SK-N-SH (cell line): Measurements from ENCODE around the gene RAB6B. TPM values are rescaled to one million over a fixed set of nuclear protein-coding genes. Genes with fewer than 3 reads are reported as not detected.

Experiments
- CTCF ChIA-PET: fragments of 300-600, 350-600 bp; formaldehyde crosslinking; extraction: SDS; loops from one replicate; lab custom pipeline; 2021; lab: Yijun Ruan, JAX
- POLR2A ChIA-PET: fragments of 350-600 bp; sonication (Branson Sonifier 250); formaldehyde crosslinking; extraction: SDS; loops from one replicate; lab custom pipeline; 2020; ENCODE audit warnings: antibody characterized with exemption, inconsistent platforms; lab: Yijun Ruan, JAX
- DNase-seq: peaks from one replicate; pipeline ENCODE4 v3.0.0; 2012
- H2AFZ ChIP-seq: fragments of 200-600 bp; sonication (generic); 2 replicates; pipeline ENCODE4 v1.8.1; 2016; ENCODE audit warnings: antibody characterized with exemption, mild to moderate bottlenecking, low read depth
- H3F3A ChIP-seq: fragments of 200-600 bp; sonication (generic); replicated peaks from 2 replicates; pipeline ENCODE3; 2016; ENCODE audit warnings: antibody characterized with exemption, mild to moderate bottlenecking; ENCODE audit not compliant: insufficient read depth
- H3K27ac ChIP-seq, 2 experiments: fragments of 200-500 bp in 1 of 2; fragments of 200-600 bp in 1 of 2; sonication (Bioruptor generic) in 1 of 2; sonication (generic), shearing (Covaris generic) in 1 of 2; 2 replicates each; pipeline versions ENCODE4 v1.5.1 to v1.6.1; 2014 to 2016; ENCODE audit warnings: low read depth in 2 of 2, inconsistent platforms in 1 of 2, low read length in 1 of 2, mild to moderate bottlenecking in 1 of 2, mixed read lengths in 1 of 2
- H3K27me3 ChIP-seq: fragments of 200-600 bp; sonication (generic), shearing (Covaris generic); 2 replicates; pipeline ENCODE4 v1.6.1; 2016; ENCODE audit warnings: mixed run types; ENCODE audit not compliant: insufficient read depth
- H3K36me3 ChIP-seq, 2 experiments: fragments of 200-500 bp in 1 of 2; fragments of 200-600 bp in 1 of 2; sonication (Bioruptor generic) in 1 of 2; sonication (generic) in 1 of 2; replicated peaks in 1 of 2; 2 replicates each; pipeline versions ENCODE3 to v1.5.1; 2014 to 2016; ENCODE audit warnings: low read length in 1 of 2, mild to moderate bottlenecking in 1 of 2; ENCODE audit not compliant: insufficient read depth in 2 of 2, control insufficient read depth in 1 of 2
- H3K4me1 ChIP-seq, 2 experiments: fragments of 200-500 bp in 1 of 2; fragments of 200-600 bp in 1 of 2; sonication (Bioruptor generic) in 1 of 2; sonication (generic), shearing (Covaris generic) in 1 of 2; 2 replicates each; pipeline versions ENCODE4 v1.5.1 to v1.6.1; 2014 to 2016; ENCODE audit warnings: low read depth in 1 of 2, low read length in 1 of 2, mixed run types in 1 of 2; ENCODE audit not compliant: insufficient read depth in 2 of 2, control insufficient read depth in 1 of 2
- H3K4me2 ChIP-seq: fragments of 200-600 bp; sonication (generic), shearing (Covaris generic); 2 replicates; pipeline ENCODE4 v1.6.1; 2017; ENCODE audit warnings: mixed run types
- H3K4me3 ChIP-seq, 2 experiments: fragments of 200-500 bp in 1 of 2; fragments of 200-600 bp in 1 of 2; sonication (Bioruptor generic) in 1 of 2; sonication (generic), shearing (Covaris generic) in 1 of 2; 2 replicates each; pipeline versions ENCODE4 v1.5.1 to v1.8.1; 2014 to 2016; ENCODE audit warnings: low read depth in 2 of 2, inconsistent platforms in 1 of 2, low read length in 1 of 2, mild to moderate bottlenecking in 1 of 2, mixed read lengths in 1 of 2, moderate library complexity in 1 of 2
- H3K79me2 ChIP-seq: fragments of 200-600 bp; sonication (generic); 2 replicates; pipeline ENCODE4 v1.8.1; 2017; ENCODE audit warnings: mild to moderate bottlenecking; ENCODE audit not compliant: insufficient read depth
- H3K9ac ChIP-seq: fragments of 200-600 bp; sonication (generic); 2 replicates; pipeline ENCODE4 v1.6.1; 2017; ENCODE audit warnings: mixed run types
- H3K9me2 ChIP-seq: fragments of 200-600 bp; sonication (generic); 2 replicates; pipeline ENCODE4 v1.6.1; 2017; ENCODE audit warnings: mixed run types
- H3K9me3 ChIP-seq: fragments of 200-600 bp; sonication (generic); 2 replicates; pipeline ENCODE4 v1.6.1; 2017; ENCODE audit warnings: mixed run types, mild to moderate bottlenecking, moderate library complexity
- H4K20me1 ChIP-seq: fragments of 200-600 bp; sonication (generic); 2 replicates; pipeline ENCODE4 v1.6.1; 2017; ENCODE audit warnings: mild to moderate bottlenecking, mixed run types; ENCODE audit not compliant: insufficient read depth
- EP300 ChIP-seq, 2 experiments: IDR thresholded peaks; 2 replicates each; pipeline versions ENCODE4 v1.4.0 to v1.6.1; 2012; ENCODE audit warnings: borderline replicate concordance in 1 of 2, low read depth in 1 of 2, low read length in 1 of 2
- FOXJ3 ChIP-seq: sonication (generic); formaldehyde crosslinking; IDR thresholded peaks from 2 replicates; pipeline ENCODE4 v1.5.1; 2020; ENCODE audit warnings: mild to moderate bottlenecking, missing genetic modification reagents
- RAD21 ChIP-seq: IDR thresholded peaks from 2 replicates; pipeline ENCODE4 v1.6.1; 2012; ENCODE audit warnings: mild to moderate bottlenecking, low read length
- RXRA ChIP-seq: IDR thresholded peaks from 2 replicates; pipeline ENCODE4 v1.4.0; 2012; ENCODE audit warnings: low read depth, mild to moderate bottlenecking, borderline replicate concordance
- SIN3A ChIP-seq: IDR thresholded peaks from 2 replicates; pipeline ENCODE4 v1.6.1; 2012; ENCODE audit warnings: low read depth, mild to moderate bottlenecking, low read length, moderate library complexity, borderline replicate concordance
- TCF12 ChIP-seq: IDR thresholded peaks from 2 replicates; pipeline ENCODE4 v1.4.0; 2012
- TEAD4 ChIP-seq: IDR thresholded peaks from 2 replicates; pipeline ENCODE4 v1.4.0; 2012; ENCODE audit warnings: mild to moderate bottlenecking, borderline replicate concordance; ENCODE audit not compliant: insufficient read depth
- WGBS: methylation state at CpG from one replicate; pipeline ENCODE4 v1.1.6; 2017; ENCODE audit warnings: low lambda C conversion rate; 5-methylcytosine and 5-hydroxymethylcytosine counted together
- polyA plus RNA-seq, 3 experiments: library from polyadenylated mRNA; depleted of rRNA; stranded (reverse); fragments of >200 nt; gene quantifications; 2 replicates each; pipeline ENCODE4 v1.2.3, GENCODE V29; 2012
- TF ChIP-seq, protein P1 (sequence below): fragments of 150-350 bp; IDR thresholded peaks from 2 replicates; pipeline ENCODE4 v1.6.1; 2017; ENCODE audit warnings: antibody characterized with exemption, low read length, low read depth, borderline replicate concordance
- TF ChIP-seq, protein P2 (sequence below): IDR thresholded peaks from 2 replicates; pipeline ENCODE4 v1.4.0; 2012; ENCODE audit warnings: low read depth, borderline replicate concordance

Gene RAB6B
- polyA plus RNA-seq, 1 of the 3 experiments (the other 2 are of a cell fraction), result 9.3 TPM

DNA sequence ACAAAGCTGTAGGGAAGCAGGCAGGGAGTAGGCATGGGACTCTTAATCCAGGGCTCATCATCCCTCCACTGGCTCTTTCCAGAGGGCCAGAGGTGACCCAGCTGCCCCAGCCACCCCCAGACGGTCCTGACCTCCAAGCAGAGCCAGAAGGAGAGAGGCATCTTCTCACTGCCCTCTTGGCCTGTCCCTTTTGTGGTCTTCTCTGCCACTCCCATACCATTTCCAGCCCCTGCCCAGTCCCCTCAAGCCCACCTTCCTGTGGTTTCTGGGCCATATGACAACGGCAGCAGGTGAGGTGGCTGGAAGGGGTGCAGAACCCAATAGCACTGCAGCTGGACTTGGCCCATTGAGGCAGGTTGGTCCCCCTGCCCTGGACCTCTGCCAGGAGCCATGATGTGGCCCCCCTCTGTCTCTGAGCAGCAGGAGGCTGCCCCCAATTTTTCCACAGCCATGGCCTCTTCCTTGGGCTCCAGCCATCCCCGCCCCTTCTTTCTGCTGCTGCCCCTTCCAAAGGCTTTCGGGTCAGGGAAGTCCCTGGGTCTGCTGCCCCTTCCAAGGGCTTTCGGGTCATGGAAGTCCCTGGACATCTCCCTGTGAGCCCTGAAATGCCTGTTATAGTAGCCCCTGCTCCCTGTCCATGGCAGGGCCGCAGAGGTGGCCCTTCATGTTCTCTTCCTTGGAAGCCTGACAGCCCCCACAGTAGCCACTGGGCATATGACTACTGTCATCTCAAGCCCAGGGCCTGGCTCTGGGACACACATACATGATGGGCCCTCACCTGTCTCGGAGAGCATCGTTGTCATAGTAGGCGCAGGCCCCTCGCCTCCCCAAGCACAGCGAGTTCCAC, 39.5 kb upstream of the RAB6B start:
- H3K4me3 ChIP-seq, result no peak overlapping the region
- H3K27ac ChIP-seq, result no peak overlapping the region
- H3K9ac ChIP-seq, result no peak overlapping the region
- no peaks in the 10 kb centered on the region for H3K36me3 ChIP-seq
- no peaks in the 10 kb centered on the region for H3K9me3 ChIP-seq
- no peaks in the 10 kb centered on the region for H3F3A ChIP-seq
- 85% methylated on average over 10 of the region's 11 CpGs for WGBS
- H3K4me1 ChIP-seq, result peaks cover 0 to 2% of the 10 kb centered on the region in 2 experiments; a peak in 1 of 4 replicates
- ChIA-PET CTCF (interaction anchor here (0.7 to 3.2 kb wide), 2 partner anchors 117 to 277 kb away, joined by 3 to 17 read pairs; no protein-coding TSS in a partner anchor), POLR2A (no interaction called here)
- H3K79me2 ChIP-seq, result no peaks in the 10 kb centered on the region
- no peak overlapping the region for H2AFZ ChIP-seq
- H4K20me1 ChIP-seq, result no peaks in the 10 kb centered on the region
- DNase-seq, result no peak
- H3K9me2 ChIP-seq, result no peaks in the 10 kb centered on the region
- H3K27me3 ChIP-seq, result 0 out of 2 replicates have a peak, but pooled peaks cover under 1% of the 10 kb centered on the region
- H3K4me2 ChIP-seq, result no peak overlapping the region
- TF ChIP-seq EP300 (IDR thresholded peaks at IDR 0.05; ENCODE audit: borderline replicate concordance in 1 of 2, low read depth in 1 of 2, low read length in 1 of 2) (no peak), FOXJ3 (CRISPR knock-in tag) (no peak), RXRA (no peak)
- TF ChIP-seq, protein P1, sequence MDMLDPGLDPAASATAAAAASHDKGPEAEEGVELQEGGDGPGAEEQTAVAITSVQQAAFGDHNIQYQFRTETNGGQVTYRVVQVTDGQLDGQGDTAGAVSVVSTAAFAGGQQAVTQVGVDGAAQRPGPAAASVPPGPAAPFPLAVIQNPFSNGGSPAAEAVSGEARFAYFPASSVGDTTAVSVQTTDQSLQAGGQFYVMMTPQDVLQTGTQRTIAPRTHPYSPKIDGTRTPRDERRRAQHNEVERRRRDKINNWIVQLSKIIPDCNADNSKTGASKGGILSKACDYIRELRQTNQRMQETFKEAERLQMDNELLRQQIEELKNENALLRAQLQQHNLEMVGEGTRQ, result no peak

DNA sequence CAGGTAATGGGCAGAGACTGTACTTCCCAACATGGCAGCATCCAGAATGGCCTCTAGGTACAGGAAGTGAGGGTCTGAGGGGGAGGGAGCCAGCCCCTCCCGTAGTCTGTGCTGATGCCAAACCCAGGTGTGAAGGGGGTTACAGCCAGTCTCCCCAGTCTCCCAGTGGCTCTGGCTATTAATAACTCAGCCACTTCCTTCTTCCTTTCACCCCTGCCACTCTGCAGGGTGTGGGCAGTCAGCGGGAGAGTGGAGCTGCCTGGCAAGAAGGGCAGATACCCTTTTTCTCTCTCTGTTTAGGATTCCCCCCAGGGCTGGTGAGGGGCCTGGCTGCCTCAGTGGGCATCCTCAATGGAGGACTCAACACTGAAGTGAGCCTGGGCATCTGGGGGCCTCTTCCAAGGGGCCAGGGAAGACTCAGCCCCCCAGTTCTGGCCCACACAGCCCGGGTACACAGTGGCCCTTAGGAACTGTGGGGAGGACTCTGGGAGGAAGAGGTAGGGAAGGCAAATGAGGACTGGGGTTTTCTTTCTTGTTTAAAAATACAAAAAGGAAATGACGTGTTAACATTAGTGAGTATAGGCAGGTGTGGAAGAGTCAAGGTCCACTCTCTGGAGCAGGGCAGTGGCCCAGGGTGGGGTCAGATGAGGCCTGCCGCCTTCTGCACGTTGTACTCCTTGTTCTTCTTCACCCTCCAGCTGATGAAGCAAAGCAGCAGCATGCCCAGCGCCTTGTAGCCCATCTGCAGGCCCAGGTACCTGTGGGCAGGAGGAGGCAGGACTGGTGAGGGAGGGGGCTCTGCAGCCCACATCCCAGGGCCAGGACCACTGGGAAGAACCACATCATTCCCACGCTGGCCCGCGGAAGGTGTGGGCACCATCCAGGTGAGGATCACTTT, 38.6 kb upstream of the RAB6B start:
- H2AFZ ChIP-seq, result no peak overlapping the region
- no peak for TF ChIP-seq RAD21
- no peak for TF ChIP-seq RXRA
- TF ChIP-seq TEAD4, result no peak
- TF ChIP-seq FOXJ3 (CRISPR knock-in tag), result no peak
- TF ChIP-seq, protein P2, sequence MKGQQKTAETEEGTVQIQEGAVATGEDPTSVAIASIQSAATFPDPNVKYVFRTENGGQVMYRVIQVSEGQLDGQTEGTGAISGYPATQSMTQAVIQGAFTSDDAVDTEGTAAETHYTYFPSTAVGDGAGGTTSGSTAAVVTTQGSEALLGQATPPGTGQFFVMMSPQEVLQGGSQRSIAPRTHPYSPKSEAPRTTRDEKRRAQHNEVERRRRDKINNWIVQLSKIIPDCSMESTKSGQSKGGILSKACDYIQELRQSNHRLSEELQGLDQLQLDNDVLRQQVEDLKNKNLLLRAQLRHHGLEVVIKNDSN, result no peak
- TF ChIP-seq TCF12, result no peak
- TF ChIP-seq SIN3A, result no peak
- no peak overlapping the region for H3K27ac ChIP-seq
- 86% methylated on average over 9 of the region's 10 CpGs for WGBS
- no peaks in the 10 kb centered on the region for H3K79me2 ChIP-seq
- H3K36me3 ChIP-seq, result no peaks in the 10 kb centered on the region
- no peaks in the 10 kb centered on the region for H3F3A ChIP-seq
- no peak overlapping the region for H3K9ac ChIP-seq
- POLR2A ChIA-PET, result no interaction called here
- no peaks in the 10 kb centered on the region for H3K27me3 ChIP-seq
- no peak overlapping the region for H3K4me2 ChIP-seq
- no peaks in the 10 kb centered on the region for H3K9me2 ChIP-seq
- H3K9me3 ChIP-seq, result no peaks in the 10 kb centered on the region
- CTCF ChIA-PET, result interaction anchor here (1.2 to 10.0 kb wide), 3 partner anchors 15 to 276 kb away, joined by 3 to 152 read pairs (median 103); no protein-coding TSS in a partner anchor
- H3K4me3 ChIP-seq, result no peak overlapping the region
- H4K20me1 ChIP-seq, result no peaks in the 10 kb centered on the region
- DNase-seq, result no peak
- peaks cover 0 to 6% of the 10 kb centered on the region in 2 experiments; a peak in 1 of 4 replicates for H3K4me1 ChIP-seq
